Endometrium (tissue), 2 donors: Measurements from ENCODE around the gene EFCAB10.
"Not testable (repeated sequence)": the region's sequence is repeated elsewhere in the genome, so short reads cannot be mapped to it uniquely, and the experiment has no call there.

Experiments used
- FAIRE-seq: peaks from 2 replicates; lab custom pipeline; 2012; peaks lifted over from hg19 to GRCh38; lab: Jason Lieb, UNC
- donor health status: control.
- donor health status: control.

Gene EFCAB10

GRCh38 chr7:105530546-105530945, 50.7 kb downstream of the EFCAB10 start:
- FAIRE-seq, result no peak

GRCh38 chr7:105530126-105530525, 51.2 kb downstream of the EFCAB10 start:
- no peak for FAIRE-seq

- not testable (repeated sequence) for FAIRE-seq
Measured at GRCh38 chr7:105527737-105528136, 53.6 kb downstream of the EFCAB10 start.

- no peak for FAIRE-seq
Measured at GRCh38 chr7:105524840-105525239, 56.5 kb downstream of the EFCAB10 start.

GRCh38 chr7:105524423-105524822, 56.9 kb downstream of the EFCAB10 start:
- FAIRE-seq, result not testable (repeated sequence)

GRCh38 chr7:105521717-105522463, 59.4 kb downstream of the EFCAB10 start, which contains the start of gene PUS7:
TSS of gene PUS7 (minus strand) at chr7:105522271. CDS start at chr7:105508512, 13,759 bp downstream.
- FAIRE-seq, result no peak

GRCh38 chr7:105521027-105521716, 60.1 kb downstream of the EFCAB10 start:
- FAIRE-seq, result no peak

GRCh38 chr7:105520620-105521019, 60.7 kb downstream of the EFCAB10 start:
- not testable (repeated sequence) for FAIRE-seq

GRCh38 chr7:105519353-105519752, 61.9 kb downstream of the EFCAB10 start:
- no peak for FAIRE-seq

- not testable (repeated sequence) for FAIRE-seq
Measured at GRCh38 chr7:105515610-105516009, 65.7 kb downstream of the EFCAB10 start.
